GM12878 (cell line): ENCODE data around the gene BRICD5. TPM values are rescaled to one million over a fixed set of nuclear protein-coding genes. Genes with fewer than 3 reads are reported as not detected.
A peak's percentile ranks its signal among the peaks of the same experiment; 100 is the strongest.

Experiments used
- ATAC-seq: fragments of 200-7000 bp; cut with Tn5 transposase; 3 replicates; pipeline ENCODE4 v1.9.1; 2020; ENCODE audit warnings: mild to moderate bottlenecking, moderate library complexity
- BruUV-seq: library from RNA; stranded (reverse); fragments of 400-500 nt; replicated peaks from 2 replicates; lab custom pipeline; 2021; lab: Mats Ljungman, UMichigan
- CTCF ChIA-PET: fragments of 300-600 bp; sonication (Branson Sonifier 250); formaldehyde crosslinking; extraction: SDS; loops from one replicate; lab custom pipeline; 2021; ENCODE audit warnings: inconsistent platforms; lab: Yijun Ruan, JAX
- POLR2A ChIA-PET: fragments of 350-600 bp; formaldehyde crosslinking; extraction: SDS; loops from one replicate; lab custom pipeline; 2021; ENCODE audit warnings: inconsistent platforms; lab: Charles Lee
- RAD21 ChIA-PET: fragments of 300-600 bp; sonication (Branson Sonifier 250); formaldehyde crosslinking; loops from one replicate; lab custom pipeline; 2023; ENCODE audit warnings: antibody characterized with exemption; ENCODE audit not compliant: unreplicated experiment; lab: Charles Lee
- SMC1A ChIA-PET: fragments of 300-600 bp; sonication (Branson Sonifier 250); formaldehyde crosslinking; loops from one replicate; lab custom pipeline; 2023; ENCODE audit not compliant: unreplicated experiment, uncharacterized antibody; lab: Charles Lee
- DNase-seq: peaks from one replicate; pipeline ENCODE4 v3.0.0-alpha.2; 2011; ENCODE audit warnings: low read depth, low spot score
- FAIRE-seq: peaks from 3 replicates; lab custom pipeline; 2011; peaks lifted over from hg19 to GRCh38; lab: Jason Lieb, UNC
- H2AFZ ChIP-seq: 2 replicates; pipeline ENCODE4 v1.6.0; 2011; ENCODE audit warnings: low read depth, low read length, control low read depth; ENCODE audit not compliant: control insufficient read depth
- H3K27ac ChIP-seq: 2 replicates; pipeline ENCODE4 v1.5.1; 2011; ENCODE audit warnings: control low read depth; ENCODE audit not compliant: control insufficient read depth, insufficient read depth
- H3K27me3 ChIP-seq, 2 experiments: replicated peaks in 1 of 2; 2 replicates each; pipeline versions ENCODE4 v1.6.0 to v1.6.1; 2011; ENCODE audit warnings: low read length in 1 of 2; ENCODE audit not compliant: control insufficient read depth in 2 of 2, insufficient read depth in 2 of 2
- H3K36me3 ChIP-seq, 2 experiments: 2 replicates each; pipeline ENCODE4 v1.5.1; 2011; ENCODE audit warnings: low read length in 1 of 2; ENCODE audit not compliant: control insufficient read depth in 2 of 2, insufficient read depth in 2 of 2
- H3K4me1 ChIP-seq: 2 replicates; pipeline ENCODE4 v1.6.1; 2011; ENCODE audit warnings: mild to moderate bottlenecking, low read length, moderate library complexity, mixed read lengths; ENCODE audit not compliant: control insufficient read depth, insufficient read depth
- H3K4me2 ChIP-seq: 2 replicates; pipeline ENCODE4 v1.6.0; 2011; ENCODE audit warnings: control low read depth; ENCODE audit not compliant: control insufficient read depth, insufficient read depth
- H3K4me3 ChIP-seq: fragments of 200-600 bp; sonication (generic); 2 replicates; pipeline ENCODE4 v1.5.1; 2016
- H3K79me2 ChIP-seq: 2 replicates; pipeline ENCODE4 v1.6.0; 2011; ENCODE audit warnings: low read length; ENCODE audit not compliant: control insufficient read depth, insufficient read depth
- H3K9ac ChIP-seq: 2 replicates; pipeline ENCODE4 v1.8.0; 2011; ENCODE audit warnings: low read length, control low read depth, mixed read lengths; ENCODE audit not compliant: control insufficient read depth, insufficient read depth
- H3K9me3 ChIP-seq: replicated peaks from 3 replicates; pipeline ENCODE4 v1.5.1; 2011; ENCODE audit warnings: mild to moderate bottlenecking, low read length; ENCODE audit not compliant: control insufficient read depth, insufficient read depth
- H4K20me1 ChIP-seq: 2 replicates; pipeline ENCODE4 v1.6.0; 2011; ENCODE audit not compliant: control insufficient read depth, insufficient read depth
- BHLHE40 ChIP-seq, 2 experiments: fragments of 450-650 bp in 1 of 2; IDR thresholded peaks; 2 replicates each; pipeline ENCODE4 v1.6.1; 2011 to 2017; ENCODE audit warnings: low read depth in 2 of 2, borderline replicate concordance in 1 of 2, improper control_type of control experiment in 1 of 2, low read length in 1 of 2, mild to moderate bottlenecking in 1 of 2
- DPF2 ChIP-seq: fragments of 450-650 bp; IDR thresholded peaks from 2 replicates; pipeline ENCODE4 v1.6.1; 2017; ENCODE audit warnings: mild to moderate bottlenecking
- EP300 ChIP-seq, 2 experiments: fragments of 150-350 bp in 1 of 2; IDR thresholded peaks; 2 replicates each; pipeline ENCODE4 v1.6.1; 2011 to 2012; ENCODE audit warnings: low read depth in 2 of 2, low read length in 2 of 2, borderline replicate concordance in 1 of 2, improper control_type of control experiment in 1 of 2, inconsistent platforms in 1 of 2; ENCODE audit not compliant: control insufficient read depth in 1 of 2
- MLLT1 ChIP-seq: fragments of 450-650 bp; IDR thresholded peaks from 2 replicates; pipeline ENCODE4 v1.6.1; 2016; ENCODE audit warnings: mild to moderate bottlenecking
- NFIC ChIP-seq: IDR thresholded peaks from 2 replicates; pipeline ENCODE4 v1.6.1; 2012; ENCODE audit warnings: low read depth, mild to moderate bottlenecking, inconsistent platforms, low read length, moderate library complexity
- NR2C2 ChIP-seq: IDR thresholded peaks from 2 replicates; pipeline ENCODE4 v1.6.1; 2011; ENCODE audit warnings: borderline replicate concordance, low read depth; ENCODE audit not compliant: control insufficient read depth, insufficient read length
- PKNOX1 ChIP-seq: fragments of 450-650 bp; IDR thresholded peaks from 2 replicates; pipeline ENCODE4 v1.6.1; 2016; ENCODE audit warnings: mild to moderate bottlenecking
- PML ChIP-seq: IDR thresholded peaks from 2 replicates; pipeline ENCODE4 v1.6.1; 2012; ENCODE audit warnings: low read length, inconsistent platforms
- POU2F2 ChIP-seq: IDR thresholded peaks from 3 replicates; pipeline ENCODE4 v1.6.1; 2011; ENCODE audit warnings: low read depth, mild to moderate bottlenecking, low read length, borderline replicate concordance
- RB1 ChIP-seq: fragments of 450-650 bp; formaldehyde crosslinking; IDR thresholded peaks from 2 replicates; pipeline ENCODE4 v1.6.1; 2017; ENCODE audit warnings: mild to moderate bottlenecking, borderline replicate concordance
- SUPT20H ChIP-seq: IDR thresholded peaks from 2 replicates; pipeline ENCODE4 v1.6.1; 2011; ENCODE audit warnings: low read depth, mild to moderate bottlenecking, low read length, moderate library complexity, borderline replicate concordance; ENCODE audit not compliant: control insufficient read depth
- TCF3 ChIP-seq: IDR thresholded peaks from 2 replicates; pipeline ENCODE4 v1.6.1; 2012; ENCODE audit warnings: low read depth, mild to moderate bottlenecking, low read length, borderline replicate concordance; ENCODE audit not compliant: insufficient read depth
- WGBS: methylation state at CpG from one replicate; pipeline ENCODE4 v1.1.6; 2016; ENCODE audit warnings: low lambda C conversion rate; ENCODE audit not compliant: insufficient replicate concordance, insufficient coverage; ENCODE audit errors: missing lambda C conversion rate; 5-methylcytosine and 5-hydroxymethylcytosine counted together
- in situ Hi-C: fragments of 300-500 bp; cut with MboI; formaldehyde crosslinking; loops from 9 replicates; pipeline ENCODE4 v1.14.3; 2018; ENCODE audit warnings: mixed read lengths
- intact Hi-C: fragments of 100-400 bp; cut with micrococcal nuclease; formaldehyde crosslinking; loops from one replicate; pipeline ENCODE4 v1.14.2; 2022; ENCODE audit not compliant: unreplicated experiment
- polyA plus RNA-seq, 11 experiments: library from polyadenylated mRNA; depleted of rRNA in 4 of 11; unstranded in 6 of 11; stranded (reverse) in 5 of 11; fragments of >200 nt; fragmentation: Nextera tagmentation in 4 of 11; fragmentation: Illumina TruSeq in 1 of 11; extraction: Ambion mirVana in 4 of 11; extraction: Trizol in 1 of 11; gene quantifications; 1 replicate in 1 of 11; 2 replicates in 10 of 11; pipeline versions ENCODE4 v1.2.1 to v1.2.3, GENCODE V29; 2011 to 2016; ENCODE audit warnings: inconsistent platforms in 2 of 11, missing spikeins in 2 of 11, low read depth in 1 of 11
- total RNA-seq, 4 experiments: library from RNA; depleted of rRNA in 3 of 4; stranded (reverse); fragments of >200 nt in 3 of 4; fragmentation: Illumina TruSeq in 1 of 4; extraction: Trizol in 1 of 4; gene quantifications; 2 replicates each; pipeline versions ENCODE4 v1.2.1 to v1.2.3, GENCODE V29; 2013 to 2021
- TF ChIP-seq, protein P1 (sequence below): IDR thresholded peaks from 2 replicates; pipeline ENCODE4 v1.6.1; 2012; ENCODE audit warnings: mild to moderate bottlenecking, low read depth, low read length
- TF ChIP-seq, protein P2 (sequence below): fragments of 450-650 bp; IDR thresholded peaks from 2 replicates; pipeline ENCODE4 v1.6.1; 2017; ENCODE audit warnings: mild to moderate bottlenecking, moderate library complexity

BRICD5 gene
- total and polyA plus RNA-seq, 10 of the 15 experiments (the other 5 are each of a cell fraction or from before 2014, with no cell fraction given): 0.58 to 11.6 (median 1.5) TPM; not detected in 1

DNA sequence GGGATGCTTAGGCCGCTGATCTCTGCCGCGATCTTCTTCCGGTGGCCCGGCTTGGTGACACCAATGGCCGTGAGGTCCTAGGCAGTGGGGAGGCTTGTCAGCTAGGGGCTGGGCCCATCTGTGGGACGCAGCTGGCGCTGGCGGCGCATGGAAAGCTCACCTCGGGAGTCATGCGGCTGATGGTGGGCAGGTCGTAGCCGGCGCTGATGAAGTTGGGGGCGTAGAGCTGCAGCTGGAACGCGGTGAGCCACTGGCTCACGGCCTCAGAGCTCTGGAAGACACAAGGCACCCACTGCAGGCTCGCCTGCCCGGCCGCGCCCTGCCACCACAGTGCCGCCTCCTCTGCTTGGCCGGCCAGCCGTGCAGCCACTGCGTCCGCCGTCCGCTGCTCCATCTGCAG lies 27.0 kb downstream of the BRICD5 start:
- FAIRE-seq: no peak

More for the DNA sequence above, 27.0 kb downstream of the BRICD5 start:
- intact Hi-C loops (no loop called here), in situ Hi-C loops (no loop called here)
- ATAC-seq (peak; percentile 48; the same call in 2 of the 3 replicates), DNase-seq (no peak)
- ChIA-PET RAD21 (no interaction called here), CTCF (no interaction called here), POLR2A (no interaction called here), SMC1A (no interaction called here)
- Histone ChIP-seq H3K36me3 (no peaks in the 10 kb centered on the region), H4K20me1 (no peaks in the 10 kb centered on the region), H3K9ac (no peak overlapping the region), H3K27ac (no peak overlapping the region), H3K9me3 (no peaks in the 10 kb centered on the region), H3K4me2 (no peak overlapping the region), H2AFZ (no peak overlapping the region), H3K79me2 (no peaks in the 10 kb centered on the region), H3K27me3 (no peaks in the 10 kb centered on the region; a peak in 1 of 4 replicates), H3K4me3 (no peak overlapping the region), H3K4me1 (no peaks in the 10 kb centered on the region)
- no TSS peak for BruUV-seq
- 37% methylated on average over 24 of the region's 30 CpGs for WGBS
- no peak for TF ChIP-seq DPF2
- no peak for TF ChIP-seq TCF3
- TF ChIP-seq BHLHE40 (IDR thresholded peaks at IDR 0.05; ENCODE audit: borderline replicate concordance in 1 of 2, low read depth in 2 of 2, low read length in 1 of 2): no peak
- TF ChIP-seq, protein P1, sequence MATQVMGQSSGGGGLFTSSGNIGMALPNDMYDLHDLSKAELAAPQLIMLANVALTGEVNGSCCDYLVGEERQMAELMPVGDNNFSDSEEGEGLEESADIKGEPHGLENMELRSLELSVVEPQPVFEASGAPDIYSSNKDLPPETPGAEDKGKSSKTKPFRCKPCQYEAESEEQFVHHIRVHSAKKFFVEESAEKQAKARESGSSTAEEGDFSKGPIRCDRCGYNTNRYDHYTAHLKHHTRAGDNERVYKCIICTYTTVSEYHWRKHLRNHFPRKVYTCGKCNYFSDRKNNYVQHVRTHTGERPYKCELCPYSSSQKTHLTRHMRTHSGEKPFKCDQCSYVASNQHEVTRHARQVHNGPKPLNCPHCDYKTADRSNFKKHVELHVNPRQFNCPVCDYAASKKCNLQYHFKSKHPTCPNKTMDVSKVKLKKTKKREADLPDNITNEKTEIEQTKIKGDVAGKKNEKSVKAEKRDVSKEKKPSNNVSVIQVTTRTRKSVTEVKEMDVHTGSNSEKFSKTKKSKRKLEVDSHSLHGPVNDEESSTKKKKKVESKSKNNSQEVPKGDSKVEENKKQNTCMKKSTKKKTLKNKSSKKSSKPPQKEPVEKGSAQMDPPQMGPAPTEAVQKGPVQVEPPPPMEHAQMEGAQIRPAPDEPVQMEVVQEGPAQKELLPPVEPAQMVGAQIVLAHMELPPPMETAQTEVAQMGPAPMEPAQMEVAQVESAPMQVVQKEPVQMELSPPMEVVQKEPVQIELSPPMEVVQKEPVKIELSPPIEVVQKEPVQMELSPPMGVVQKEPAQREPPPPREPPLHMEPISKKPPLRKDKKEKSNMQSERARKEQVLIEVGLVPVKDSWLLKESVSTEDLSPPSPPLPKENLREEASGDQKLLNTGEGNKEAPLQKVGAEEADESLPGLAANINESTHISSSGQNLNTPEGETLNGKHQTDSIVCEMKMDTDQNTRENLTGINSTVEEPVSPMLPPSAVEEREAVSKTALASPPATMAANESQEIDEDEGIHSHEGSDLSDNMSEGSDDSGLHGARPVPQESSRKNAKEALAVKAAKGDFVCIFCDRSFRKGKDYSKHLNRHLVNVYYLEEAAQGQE: no peak
- no peak for TF ChIP-seq SUPT20H
- no peak for TF ChIP-seq NFIC
- no peak for TF ChIP-seq RB1
- no peak for TF ChIP-seq EP300 (IDR thresholded peaks at IDR 0.05; ENCODE audit: borderline replicate concordance in 1 of 2, control insufficient read depth in 1 of 2, low read depth in 2 of 2, low read length in 2 of 2)
- TF ChIP-seq PML: no peak
- TF ChIP-seq, protein P2, sequence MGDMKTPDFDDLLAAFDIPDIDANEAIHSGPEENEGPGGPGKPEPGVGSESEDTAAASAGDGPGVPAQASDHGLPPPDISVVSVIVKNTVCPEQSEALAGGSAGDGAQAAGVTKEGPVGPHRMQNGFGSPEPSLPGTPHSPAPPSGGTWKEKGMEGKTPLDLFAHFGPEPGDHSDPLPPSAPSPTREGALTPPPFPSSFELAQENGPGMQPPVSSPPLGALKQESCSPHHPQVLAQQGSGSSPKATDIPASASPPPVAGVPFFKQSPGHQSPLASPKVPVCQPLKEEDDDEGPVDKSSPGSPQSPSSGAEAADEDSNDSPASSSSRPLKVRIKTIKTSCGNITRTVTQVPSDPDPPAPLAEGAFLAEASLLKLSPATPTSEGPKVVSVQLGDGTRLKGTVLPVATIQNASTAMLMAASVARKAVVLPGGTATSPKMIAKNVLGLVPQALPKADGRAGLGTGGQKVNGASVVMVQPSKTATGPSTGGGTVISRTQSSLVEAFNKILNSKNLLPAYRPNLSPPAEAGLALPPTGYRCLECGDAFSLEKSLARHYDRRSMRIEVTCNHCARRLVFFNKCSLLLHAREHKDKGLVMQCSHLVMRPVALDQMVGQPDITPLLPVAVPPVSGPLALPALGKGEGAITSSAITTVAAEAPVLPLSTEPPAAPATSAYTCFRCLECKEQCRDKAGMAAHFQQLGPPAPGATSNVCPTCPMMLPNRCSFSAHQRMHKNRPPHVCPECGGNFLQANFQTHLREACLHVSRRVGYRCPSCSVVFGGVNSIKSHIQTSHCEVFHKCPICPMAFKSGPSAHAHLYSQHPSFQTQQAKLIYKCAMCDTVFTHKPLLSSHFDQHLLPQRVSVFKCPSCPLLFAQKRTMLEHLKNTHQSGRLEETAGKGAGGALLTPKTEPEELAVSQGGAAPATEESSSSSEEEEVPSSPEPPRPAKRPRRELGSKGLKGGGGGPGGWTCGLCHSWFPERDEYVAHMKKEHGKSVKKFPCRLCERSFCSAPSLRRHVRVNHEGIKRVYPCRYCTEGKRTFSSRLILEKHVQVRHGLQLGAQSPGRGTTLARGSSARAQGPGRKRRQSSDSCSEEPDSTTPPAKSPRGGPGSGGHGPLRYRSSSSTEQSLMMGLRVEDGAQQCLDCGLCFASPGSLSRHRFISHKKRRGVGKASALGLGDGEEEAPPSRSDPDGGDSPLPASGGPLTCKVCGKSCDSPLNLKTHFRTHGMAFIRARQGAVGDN: no peak
- TF ChIP-seq MLLT1: no peak
- TF ChIP-seq PKNOX1: no peak
- TF ChIP-seq POU2F2: no peak
- TF ChIP-seq NR2C2: no peak
